Colonic mucosa (tissue), 4 donors: ENCODE results near the gene NSD1. TPM values are rescaled to one million over a fixed set of nuclear protein-coding genes. Genes with fewer than 3 reads are reported as not detected.
"Not testable (repeated sequence)": the region's sequence is repeated elsewhere in the genome, so short reads cannot be mapped to it uniquely, and the experiment has no call there.

Source experiments
- DNase-seq: peaks from one replicate; pipeline ENCODE4 v3.0.0-alpha.2; 2020
- H3K27ac ChIP-seq: fragments of 200-600 bp; one replicate; pipeline ENCODE4 v1.8.0; 2021
- H3K27me3 ChIP-seq: fragments of 200-600 bp; one replicate; pipeline ENCODE4 v1.8.0; 2021
- H3K36me3 ChIP-seq: fragments of 200-600 bp; one replicate; pipeline ENCODE4 v1.8.0; 2021
- H3K4me1 ChIP-seq: fragments of 200-600 bp; one replicate; pipeline ENCODE4 v1.8.0; 2021; ENCODE audit warnings: mild to moderate bottlenecking
- H3K4me3 ChIP-seq: fragments of 200-600 bp; one replicate; pipeline ENCODE4 v1.8.0; 2021
- H3K9ac ChIP-seq, 2 donors: one replicate each; pipeline ENCODE4 v1.7.0; 2013; ENCODE audit warnings: control low read depth in 2 of 2, low read depth in 2 of 2, low read length in 2 of 2
- H3K9me3 ChIP-seq: fragments of 200-600 bp; one replicate; pipeline ENCODE4 v1.8.0; 2021
- intact Hi-C: fragments of 100-400 bp; cut with DNase I; formaldehyde crosslinking; loops from one replicate; pipeline ENCODE4 v1.14.1; 2022
- total RNA-seq, 2 donors: library from RNA; stranded (reverse); fragmentation: NEBNext Ultra II Directional in 1 of 2; extraction: Animal tissue kit (Norgen Biotek cat#: 25700) in 1 of 2; gene quantifications; one replicate each; pipeline ENCODE4 v1.2.1, GENCODE V29; 2021
- TF ChIP-seq, protein P1 (sequence below): fragments of 200-600 bp; IDR thresholded peaks from one replicate; pipeline ENCODE4 v1.8.0; 2022; ENCODE audit warnings: antibody characterized with exemption, mild to moderate bottlenecking
- donor health status: healthy.
- donor health status: DM: no; HTN: no; CAD: no.
- donor health status: DM: no; HTN: no; CAD: no.

Gene NSD1
- total RNA-seq, 2 donors from 2014 or later, result 53.0 to 77.9 TPM

DNA sequence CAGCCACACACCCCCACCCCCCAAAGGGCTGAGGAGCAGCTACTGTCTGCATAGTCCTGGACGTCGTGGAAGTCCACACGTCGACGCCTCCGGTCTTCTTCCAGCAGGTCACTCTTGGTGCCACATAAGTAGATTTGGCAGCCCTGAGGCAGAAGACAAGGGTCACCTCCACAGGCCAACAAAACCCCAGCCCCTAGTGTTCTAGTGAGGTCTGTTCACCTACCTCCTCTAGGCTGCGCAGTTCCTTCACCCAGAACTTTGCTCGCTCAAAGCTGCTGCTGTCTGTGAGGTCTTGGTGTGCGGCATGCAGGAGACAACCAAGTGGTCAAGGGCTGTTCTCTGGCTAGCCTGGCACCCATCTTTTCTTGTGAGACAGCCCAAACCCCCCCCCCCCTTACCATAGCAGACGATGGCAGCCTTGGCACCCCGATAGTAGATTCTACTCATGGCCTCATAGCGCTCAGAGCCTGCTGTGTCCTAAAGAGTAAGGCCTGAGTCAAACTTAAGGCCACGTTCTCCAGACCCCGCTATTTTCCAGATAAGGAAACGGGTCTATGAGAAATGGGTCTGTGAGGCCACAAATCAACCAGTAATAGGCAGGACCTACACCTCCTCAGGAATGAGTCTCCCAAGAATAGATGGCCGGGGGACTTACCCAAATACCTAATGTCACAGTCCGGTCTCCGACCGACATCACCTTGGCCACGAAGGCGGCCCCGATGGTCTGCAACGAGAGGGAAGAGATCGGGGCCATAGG, 169.0 kb downstream of the NSD1 start:
- DNase-seq, result no peak
- intact Hi-C loops, result no loop called here
- H3K36me3 ChIP-seq, result peaks cover 6% of the 10 kb centered on the region

DNA sequence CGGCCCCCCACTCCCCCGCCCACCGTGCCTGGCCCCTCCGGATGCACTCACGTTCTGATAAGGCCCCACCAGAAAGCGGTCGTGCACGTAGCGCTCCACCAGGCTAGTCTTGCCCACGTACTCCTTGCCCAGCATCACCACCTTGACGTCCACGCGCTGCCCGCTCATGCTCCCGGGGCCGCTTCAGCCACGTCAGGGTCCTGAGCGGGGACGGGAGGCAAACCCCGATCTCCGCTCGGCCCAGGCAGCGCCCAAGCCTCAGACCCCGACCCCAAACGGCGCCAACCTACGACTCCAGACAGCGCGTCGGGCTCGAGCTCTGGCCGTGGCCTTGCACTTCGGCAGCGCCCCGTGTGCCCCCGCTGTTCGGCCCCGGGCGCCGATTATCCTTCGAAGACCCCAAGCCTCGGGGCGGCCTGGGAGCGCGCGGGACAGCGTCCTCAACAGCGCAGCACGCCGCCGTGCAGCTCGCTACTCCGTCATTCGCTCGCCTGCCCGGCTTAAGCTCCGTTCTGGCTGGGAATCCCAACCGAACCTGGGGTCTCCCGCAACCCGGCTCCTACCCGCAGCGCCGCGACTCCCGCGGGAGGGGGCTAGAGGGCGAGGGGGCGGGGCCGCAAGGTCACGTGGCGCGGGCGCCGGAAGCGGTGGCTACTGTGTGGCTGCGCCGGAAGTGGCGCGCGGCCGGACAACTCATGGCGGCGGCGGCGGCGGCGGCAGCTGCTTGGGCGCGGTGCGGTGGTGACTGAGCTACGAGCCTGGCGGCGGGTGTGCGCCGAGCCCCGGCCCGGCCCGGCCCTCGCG, 169.8 kb downstream of the NSD1 start, which contains the start of the genes PRELID1 and RAB24:
Gene PRELID1 (plus strand): TSS at position 679 of the 804 bp plus-strand sequence. CDS start 187 bp downstream, outside the sequence.
Gene RAB24 (minus strand): TSS at position 599 of the 804 bp plus-strand sequence. CDS start 431 bp downstream, at position 168.
- Histone ChIP-seq H3K9ac (peak within 1 kb of the TSS; percentile 98 to 99), H3K4me3 (peak within 1 kb of the TSS; percentile 95), H3K36me3 (peaks cover 6% of the 10 kb centered on the region), H3K4me1 (peaks cover 36% of the 10 kb centered on the region), H3K27me3 (no peaks in the 10 kb centered on the region), H3K9me3 (no peaks in the 10 kb centered on the region), H3K27ac (peak within 1 kb of the TSS; percentile 89)
- DNase-seq, result peak; percentile 90
- intact Hi-C loops, result no loop called here
- TF ChIP-seq, protein P1, sequence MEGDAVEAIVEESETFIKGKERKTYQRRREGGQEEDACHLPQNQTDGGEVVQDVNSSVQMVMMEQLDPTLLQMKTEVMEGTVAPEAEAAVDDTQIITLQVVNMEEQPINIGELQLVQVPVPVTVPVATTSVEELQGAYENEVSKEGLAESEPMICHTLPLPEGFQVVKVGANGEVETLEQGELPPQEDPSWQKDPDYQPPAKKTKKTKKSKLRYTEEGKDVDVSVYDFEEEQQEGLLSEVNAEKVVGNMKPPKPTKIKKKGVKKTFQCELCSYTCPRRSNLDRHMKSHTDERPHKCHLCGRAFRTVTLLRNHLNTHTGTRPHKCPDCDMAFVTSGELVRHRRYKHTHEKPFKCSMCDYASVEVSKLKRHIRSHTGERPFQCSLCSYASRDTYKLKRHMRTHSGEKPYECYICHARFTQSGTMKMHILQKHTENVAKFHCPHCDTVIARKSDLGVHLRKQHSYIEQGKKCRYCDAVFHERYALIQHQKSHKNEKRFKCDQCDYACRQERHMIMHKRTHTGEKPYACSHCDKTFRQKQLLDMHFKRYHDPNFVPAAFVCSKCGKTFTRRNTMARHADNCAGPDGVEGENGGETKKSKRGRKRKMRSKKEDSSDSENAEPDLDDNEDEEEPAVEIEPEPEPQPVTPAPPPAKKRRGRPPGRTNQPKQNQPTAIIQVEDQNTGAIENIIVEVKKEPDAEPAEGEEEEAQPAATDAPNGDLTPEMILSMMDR, result peak; percentile 11

More for the DNA sequence above, 169.0 kb downstream of the NSD1 start:
- TF ChIP-seq, protein P1, result no peak
- Histone ChIP-seq H3K9ac (peak overlapping the region; percentile 47 to 90), H3K27me3 (no peaks in the 10 kb centered on the region), H3K27ac (peak overlapping the region; percentile 89), H3K4me3 (peak overlapping the region; percentile 95), H3K9me3 (no peaks in the 10 kb centered on the region), H3K4me1 (peaks cover 36% of the 10 kb centered on the region)

DNA sequence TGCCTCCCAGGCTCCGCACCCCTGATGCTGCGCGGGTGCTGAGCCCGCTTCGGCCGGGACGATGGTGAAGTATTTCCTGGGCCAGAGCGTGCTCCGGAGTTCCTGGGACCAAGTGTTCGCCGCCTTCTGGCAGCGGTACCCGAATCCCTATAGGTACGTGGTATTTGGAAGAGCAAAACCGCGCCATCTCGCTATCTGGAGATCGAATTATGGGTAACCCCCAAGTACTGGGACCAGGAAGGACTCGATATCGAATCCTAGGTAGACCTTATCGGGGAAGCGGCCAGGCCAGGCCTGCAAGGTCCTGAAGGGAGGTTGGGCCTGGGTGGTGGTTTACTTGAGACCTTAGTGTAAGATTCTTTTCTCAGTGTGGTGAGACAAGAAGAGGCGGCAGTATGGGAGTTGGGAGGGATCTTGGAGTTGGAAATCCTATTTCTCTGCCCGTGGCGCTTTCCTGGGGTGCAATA, 170.4 kb downstream of the NSD1 start:
- peak overlapping the region; percentile 95 for H3K4me3 ChIP-seq
- TF ChIP-seq, protein P1, result no peak
- peaks cover 36% of the 10 kb centered on the region for H3K4me1 ChIP-seq
- no peaks in the 10 kb centered on the region for H3K27me3 ChIP-seq
- peak overlapping the region; percentile 98 to 99 for H3K9ac ChIP-seq
- intact Hi-C loops, result no loop called here
- no peaks in the 10 kb centered on the region for H3K9me3 ChIP-seq
- H3K27ac ChIP-seq, result peak overlapping the region; percentile 89
- no peak for DNase-seq
- peaks cover 6% of the 10 kb centered on the region for H3K36me3 ChIP-seq

DNA sequence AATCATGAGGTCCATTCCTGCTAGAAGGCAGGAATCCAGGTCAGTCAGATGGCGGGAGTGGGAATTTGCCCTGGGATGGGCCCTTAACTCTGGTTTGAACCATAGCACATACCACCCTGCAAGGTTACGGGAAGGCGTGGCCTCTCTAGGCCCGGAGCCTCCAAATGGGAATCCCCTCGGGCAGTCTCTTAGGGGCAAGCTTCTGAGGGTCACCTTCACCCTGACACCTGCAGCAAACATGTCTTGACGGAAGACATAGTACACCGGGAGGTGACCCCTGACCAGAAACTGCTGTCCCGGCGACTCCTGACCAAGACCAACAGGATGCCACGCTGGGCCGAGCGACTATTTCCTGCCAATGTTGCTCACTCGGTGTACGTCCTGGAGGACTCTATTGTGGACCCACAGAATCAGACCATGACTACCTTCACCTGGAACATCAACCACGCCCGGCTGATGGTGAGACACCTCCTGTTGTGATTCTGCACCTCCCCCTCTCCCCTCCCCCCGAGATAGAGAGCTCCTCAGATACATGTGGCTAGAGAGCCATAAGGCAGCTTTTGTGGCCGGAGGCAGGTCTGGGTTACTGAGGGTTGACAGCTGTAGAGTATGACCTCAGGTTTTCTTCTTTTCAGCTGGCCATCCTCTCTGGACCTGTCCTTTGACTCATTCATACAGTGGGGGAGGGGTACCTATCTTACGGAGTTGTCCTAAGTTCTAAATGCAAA, 171.0 kb downstream of the NSD1 start:
- intact Hi-C loops, result no loop called here
- Histone ChIP-seq H3K9ac (peak overlapping the region; percentile 98 to 99), H3K27ac (peak overlapping the region; percentile 89), H3K9me3 (no peaks in the 10 kb centered on the region), H3K36me3 (peaks cover 6% of the 10 kb centered on the region), H3K27me3 (no peaks in the 10 kb centered on the region), H3K4me1 (peaks cover 35% of the 10 kb centered on the region), H3K4me3 (peak overlapping the region; percentile 95)
- peak; percentile 91 for DNase-seq
- TF ChIP-seq, protein P1, result no peak

DNA sequence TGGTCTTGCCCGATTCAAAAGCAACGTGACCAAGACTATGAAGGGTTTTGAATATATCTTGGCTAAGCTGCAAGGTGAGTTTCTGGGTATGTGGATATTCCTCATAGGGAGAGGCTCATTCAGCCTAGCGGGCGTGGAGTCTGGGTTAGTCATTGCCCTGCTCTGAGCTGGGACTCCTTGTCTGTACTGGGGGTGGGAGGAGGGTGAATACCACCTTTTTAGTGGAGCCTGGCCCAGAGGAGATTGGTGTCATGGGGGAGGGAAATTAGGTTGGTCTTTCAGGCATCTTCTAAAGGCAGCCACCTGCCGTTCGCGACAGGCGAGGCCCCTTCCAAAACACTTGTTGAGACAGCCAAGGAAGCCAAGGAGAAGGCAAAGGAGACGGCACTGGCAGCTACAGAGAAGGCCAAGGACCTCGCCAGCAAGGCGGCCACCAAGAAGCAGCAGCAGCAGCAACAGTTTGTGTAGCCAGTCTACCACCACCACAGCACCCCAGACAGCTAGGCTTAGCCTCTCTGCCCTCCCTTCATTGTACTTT, 172.6 kb downstream of the NSD1 start:
- intact Hi-C loops, DNase-seq, H3K27me3 ChIP-seq, H3K27ac ChIP-seq, H3K4me3 ChIP-seq, H3K9ac ChIP-seq, H3K9me3 ChIP-seq, H3K36me3 ChIP-seq: not testable (repeated sequence)
- peaks cover 39% of the 10 kb centered on the region for H3K4me1 ChIP-seq
